Esophagus squamous epithelium (tissue), 5 donors: Measurements from ENCODE around the gene ZNF385D. TPM values are rescaled to one million over a fixed set of nuclear protein-coding genes. Genes with fewer than 3 reads are reported as not detected.

ENCODE experiments used
- DNase-seq: peaks from one replicate; lab custom pipeline; 2025; lab: John Stamatoyannopoulos, UW
- H3K27ac ChIP-seq, 4 donors: fragments of 200-600 bp; sonication (generic); one replicate each; pipeline ENCODE4 v1.5.1; 2016 to 2019; ENCODE audit warnings: mild to moderate bottlenecking in 1 of 4
- H3K27me3 ChIP-seq, 4 donors: fragments of 200-600 bp; sonication (generic); 1 replicate in 3 of 4; 2 replicates in 1 of 4; pipeline versions ENCODE4 v1.5.1 to v1.6.0; 2017 to 2021; ENCODE audit warnings: antibody characterized with exemption in 1 of 4
- H3K36me3 ChIP-seq, 3 donors: fragments of 200-600 bp; sonication (generic); one replicate each; pipeline ENCODE4 v1.5.1; 2016 to 2019
- H3K4me1 ChIP-seq, 3 donors: fragments of 200-600 bp; sonication (generic); one replicate each; pipeline ENCODE4 v1.5.1; 2017 to 2019
- H3K4me3 ChIP-seq, 4 donors: fragments of 200-600 bp; sonication (generic); 1 replicate in 3 of 4; 2 replicates in 1 of 4; pipeline ENCODE4 v1.5.1; 2016 to 2019; ENCODE audit warnings: mild to moderate bottlenecking in 2 of 4, moderate library complexity in 1 of 4
- H3K9me3 ChIP-seq, 3 donors: fragments of 200-600 bp; sonication (generic); one replicate each; pipeline ENCODE4 v1.5.1; 2016 to 2019
- POLR2A ChIP-seq, 4 donors: fragments of 450-650 bp; IDR thresholded peaks; one replicate each; pipeline ENCODE4 v1.6.1; 2017; ENCODE audit warnings: antibody characterized with exemption in 4 of 4, mild to moderate bottlenecking in 4 of 4, moderate library complexity in 3 of 4
- WGBS, 2 donors: methylation state at CpG; one replicate each; pipeline ENCODE4 v1.1.5; 2018; 5-methylcytosine and 5-hydroxymethylcytosine counted together
- intact Hi-C: fragments of 100-400 bp; cut with DNase I; formaldehyde crosslinking; loops from one replicate; pipeline ENCODE4 v1.15.0; 2022
- total RNA-seq, 4 donors: library from RNA; depleted of rRNA; stranded (reverse); fragments of >200 nt; gene quantifications; one replicate each; pipeline ENCODE4 v1.1.0, GENCODE V29; 2016
- TF ChIP-seq, protein P1 (sequence below), 6 experiments: fragments of 450-650 bp in 4 of 6; fragments of 200-600 bp in 2 of 6; sonication (generic) in 2 of 6; IDR thresholded peaks; one replicate each; pipeline ENCODE4 v1.5.1; 2016 to 2019; ENCODE audit warnings: antibody characterized with exemption in 6 of 6, mild to moderate bottlenecking in 4 of 6, moderate library complexity in 4 of 6
- donor health status: DM: yes; HTN: yes; CAD: no.

ZNF385D gene
- total RNA-seq, 4 donors from 2014 or later: 0.04 to 3.4 (median 0.50) TPM

DNA sequence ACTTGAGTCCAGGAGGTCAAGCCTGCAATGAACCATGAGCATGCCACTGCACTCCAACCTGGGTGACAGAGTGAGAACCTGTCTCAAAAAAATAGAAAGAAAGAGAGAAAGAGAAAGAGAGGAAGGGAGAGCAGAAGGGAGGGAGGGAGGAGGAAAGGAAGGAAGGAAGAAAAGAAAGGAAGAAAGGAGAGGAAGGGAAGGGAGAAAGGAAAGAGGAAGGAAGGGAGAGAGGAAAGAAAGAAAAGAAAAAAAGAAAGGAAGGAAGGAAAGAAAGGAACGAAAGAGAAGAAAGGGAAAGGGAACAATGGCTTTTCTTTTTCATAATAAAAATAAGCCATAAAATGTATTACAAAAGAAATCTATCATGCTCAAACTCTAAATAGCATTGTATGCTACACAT lies 116.9 kb downstream of the ZNF385D start:
- Histone ChIP-seq H3K36me3 (no peaks in the 10 kb centered on the region), H3K4me1 (no peaks in the 10 kb centered on the region), H3K4me3 (no peak overlapping the region), H3K27me3 (no peaks in the 10 kb centered on the region), H3K27ac (no peak overlapping the region), H3K9me3 (no peaks in the 10 kb centered on the region)
- intact Hi-C loops: no loop called here
- no peak for DNase-seq
- 50 to 76% methylated on average over 1 of the region's 1 CpG for WGBS, 2 donors
- no peak for TF ChIP-seq POLR2A (IDR thresholded peaks at IDR 0.05)
- TF ChIP-seq, protein P1, sequence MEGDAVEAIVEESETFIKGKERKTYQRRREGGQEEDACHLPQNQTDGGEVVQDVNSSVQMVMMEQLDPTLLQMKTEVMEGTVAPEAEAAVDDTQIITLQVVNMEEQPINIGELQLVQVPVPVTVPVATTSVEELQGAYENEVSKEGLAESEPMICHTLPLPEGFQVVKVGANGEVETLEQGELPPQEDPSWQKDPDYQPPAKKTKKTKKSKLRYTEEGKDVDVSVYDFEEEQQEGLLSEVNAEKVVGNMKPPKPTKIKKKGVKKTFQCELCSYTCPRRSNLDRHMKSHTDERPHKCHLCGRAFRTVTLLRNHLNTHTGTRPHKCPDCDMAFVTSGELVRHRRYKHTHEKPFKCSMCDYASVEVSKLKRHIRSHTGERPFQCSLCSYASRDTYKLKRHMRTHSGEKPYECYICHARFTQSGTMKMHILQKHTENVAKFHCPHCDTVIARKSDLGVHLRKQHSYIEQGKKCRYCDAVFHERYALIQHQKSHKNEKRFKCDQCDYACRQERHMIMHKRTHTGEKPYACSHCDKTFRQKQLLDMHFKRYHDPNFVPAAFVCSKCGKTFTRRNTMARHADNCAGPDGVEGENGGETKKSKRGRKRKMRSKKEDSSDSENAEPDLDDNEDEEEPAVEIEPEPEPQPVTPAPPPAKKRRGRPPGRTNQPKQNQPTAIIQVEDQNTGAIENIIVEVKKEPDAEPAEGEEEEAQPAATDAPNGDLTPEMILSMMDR (IDR thresholded peaks at IDR 0.05): no peak

DNA sequence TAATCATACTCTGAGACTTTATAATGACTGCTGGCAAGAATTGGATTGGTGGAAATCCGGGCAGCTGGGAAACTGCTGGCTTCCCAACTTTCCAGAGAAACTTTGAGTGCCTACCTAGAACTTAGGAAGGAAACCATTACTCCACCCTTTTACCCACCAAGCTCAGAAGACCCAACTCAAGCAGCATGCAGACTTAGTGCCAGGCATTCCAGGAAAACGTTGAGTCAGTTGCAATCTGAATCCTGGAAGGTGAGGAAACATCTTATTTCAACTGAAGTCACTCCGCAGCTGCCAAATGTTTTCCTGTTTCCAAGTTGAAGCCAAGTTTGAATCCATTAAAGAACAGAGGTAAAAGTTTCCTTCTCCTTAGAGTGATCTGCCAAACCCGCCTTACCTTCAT lies 126.5 kb downstream of the ZNF385D start:
- intact Hi-C loops: no loop called here
- 55 to 61% methylated on average over 4 of the region's 4 CpGs for WGBS, 2 donors
- TF ChIP-seq, protein P1 (IDR thresholded peaks at IDR 0.05): no peak
- no peak for TF ChIP-seq POLR2A (IDR thresholded peaks at IDR 0.05)

DNA sequence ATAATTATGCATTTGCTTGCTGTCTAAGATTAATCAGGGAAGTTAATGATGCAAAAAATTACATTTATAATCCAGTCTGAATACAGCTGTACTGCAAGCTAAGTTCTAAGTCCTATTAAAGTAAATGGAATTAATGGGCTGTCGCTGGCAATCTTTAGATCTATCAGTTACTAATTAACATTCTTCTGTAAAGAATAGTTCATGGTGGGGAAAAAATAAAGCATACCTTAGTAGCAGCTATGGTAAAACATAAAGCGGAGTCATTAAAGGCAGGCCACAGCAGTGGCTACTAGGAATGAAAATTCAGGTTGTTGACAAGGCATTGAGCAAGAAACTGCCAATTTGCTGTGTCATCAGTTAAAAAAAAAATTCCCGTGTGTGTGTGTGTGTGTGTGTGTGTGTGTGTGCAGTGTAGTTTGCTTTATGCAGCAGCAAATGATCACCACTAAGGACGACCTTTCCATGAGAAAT lies 129.8 kb downstream of the ZNF385D start:
- WGBS, 2 donors: 56 to 61% methylated on average over 4 of the region's 4 CpGs
- H3K9me3 ChIP-seq: no peaks in the 10 kb centered on the region
- no peak overlapping the region for H3K4me3 ChIP-seq
- DNase-seq: no peak
- intact Hi-C loops: no loop called here
- H3K27ac ChIP-seq: no peak overlapping the region
- TF ChIP-seq, protein P1 (IDR thresholded peaks at IDR 0.05): no peak
- TF ChIP-seq POLR2A (IDR thresholded peaks at IDR 0.05): no peak
- H3K27me3 ChIP-seq: no peaks in the 10 kb centered on the region
- H3K4me1 ChIP-seq: no peaks in the 10 kb centered on the region
- H3K36me3 ChIP-seq: no peaks in the 10 kb centered on the region

More for the DNA sequence above, 126.5 kb downstream of the ZNF385D start:
- H3K36me3 ChIP-seq: no peaks in the 10 kb centered on the region
- no peaks in the 10 kb centered on the region for H3K4me1 ChIP-seq
- no peaks in the 10 kb centered on the region for H3K9me3 ChIP-seq
- no peak for DNase-seq
- H3K27ac ChIP-seq: peak overlapping the region in 1 of 4 donors; percentile 46
- no peaks in the 10 kb centered on the region for H3K27me3 ChIP-seq
- no peak overlapping the region for H3K4me3 ChIP-seq

DNA sequence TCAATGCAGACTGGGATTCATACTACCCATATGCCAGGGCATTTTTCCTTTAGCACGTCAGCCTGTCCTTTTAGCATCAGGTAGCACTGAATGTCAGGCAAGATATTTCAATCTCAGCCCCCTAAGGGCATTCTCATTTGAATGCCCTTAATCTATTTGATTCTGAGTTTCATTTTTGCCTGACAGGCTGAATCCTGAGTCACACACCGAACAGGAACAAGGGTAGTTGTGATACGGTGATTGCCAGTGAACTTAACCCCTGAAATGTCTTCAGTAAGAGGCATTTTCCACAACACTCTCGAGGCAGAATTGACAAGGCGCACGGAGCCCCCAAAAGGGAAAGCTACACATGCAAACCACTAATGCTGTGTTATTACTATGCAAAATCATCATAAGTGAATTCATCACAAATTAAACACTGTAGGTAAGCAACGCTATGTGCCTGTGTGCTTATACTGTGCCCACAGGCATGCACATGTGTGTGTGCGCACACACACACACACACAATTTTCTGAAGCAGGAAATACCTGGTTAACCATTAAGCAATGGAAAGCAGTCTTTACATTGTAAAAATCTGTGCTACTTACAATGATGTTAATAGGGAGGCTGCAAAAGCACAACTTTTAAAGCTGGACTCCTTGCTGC lies 130.4 kb downstream of the ZNF385D start:
- no peaks in the 10 kb centered on the region for H3K9me3 ChIP-seq
- intact Hi-C loops: no loop called here
- H3K27ac ChIP-seq: peak overlapping the region in 1 of 4 donors; percentile 44
- no peaks in the 10 kb centered on the region for H3K36me3 ChIP-seq
- WGBS, 2 donors: 50 to 60% methylated on average over 7 to 8 of the region's 8 CpGs
- H3K4me1 ChIP-seq: no peaks in the 10 kb centered on the region
- no peak for DNase-seq
- H3K4me3 ChIP-seq: no peak overlapping the region
- TF ChIP-seq, protein P1 (IDR thresholded peaks at IDR 0.05): no peak
- no peak for TF ChIP-seq POLR2A (IDR thresholded peaks at IDR 0.05)
- H3K27me3 ChIP-seq: no peaks in the 10 kb centered on the region

DNA sequence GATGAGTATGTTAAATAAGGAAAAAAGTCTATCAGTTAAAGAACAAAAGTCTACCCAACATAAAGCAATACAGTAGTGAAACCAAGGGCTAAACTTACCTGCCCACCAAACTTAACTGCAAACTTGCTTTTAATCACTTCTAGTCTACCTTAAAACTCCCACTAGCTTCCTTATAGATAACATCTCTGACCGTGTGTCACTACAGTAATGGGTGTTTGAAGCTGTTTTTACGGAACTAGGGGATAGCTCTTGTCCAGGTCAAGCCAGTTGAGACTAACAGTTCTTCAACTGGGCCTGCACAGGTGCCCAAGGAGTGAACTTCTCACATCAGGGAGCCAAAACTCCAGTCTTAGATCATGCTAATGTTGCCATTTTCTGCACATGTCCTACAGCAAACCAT lies 132.3 kb downstream of the ZNF385D start:
- intact Hi-C loops: no loop called here
- Histone ChIP-seq H3K36me3 (no peaks in the 10 kb centered on the region), H3K27me3 (no peaks in the 10 kb centered on the region), H3K9me3 (no peaks in the 10 kb centered on the region), H3K4me3 (no peak overlapping the region), H3K4me1 (no peaks in the 10 kb centered on the region), H3K27ac (no peak overlapping the region)
- WGBS, 2 donors: 53 to 54% methylated on average over 2 of the region's 2 CpGs
- no peak for TF ChIP-seq POLR2A (IDR thresholded peaks at IDR 0.05)
- DNase-seq: no peak
